Measurements from ENCODE around the gene MVD.

MVD gene

GRCh38 chr16:88700322-88700635, 37.4 kb upstream of the MVD start:
- H3K27me3 ChIP-seq (ENCODE audit: insufficient read depth, low read length), result peaks cover 8% of the 10 kb centered on the region; the same call in 1 of the 2 replicates
- no peak overlapping the region for H3K4me3 ChIP-seq (ENCODE audit: low read depth, low read length, poor library complexity, severe bottlenecking)
- TF ChIP-seq CTCF (IDR thresholded peaks at IDR 0.05; ENCODE audit: low read length), result no peak
- TF ChIP-seq EZH2 (IDR thresholded peaks at IDR 0.05; ENCODE audit: borderline replicate concordance, low read length), result no peak
- peaks cover 41% of the 10 kb centered on the region for H3K4me1 ChIP-seq (ENCODE audit: insufficient read depth, low read length, severe bottlenecking)
- no peaks in the 10 kb centered on the region for H3F3A ChIP-seq (ENCODE audit: insufficient read depth, low read length)
- H2AFZ ChIP-seq (ENCODE audit: low read length), result no peak overlapping the region
- H3K36me3 ChIP-seq (ENCODE audit: insufficient read depth, low read length), result peaks cover 7% of the 10 kb centered on the region; the same call in 1 of the 2 replicates
- H3K9me2 ChIP-seq (ENCODE audit: low read depth, low read length), result no peaks in the 10 kb centered on the region
- H3K27ac ChIP-seq (ENCODE audit: low read depth, low read length, poor library complexity, severe bottlenecking), result no peak overlapping the region
- H3K4me2 ChIP-seq (ENCODE audit: low read length), result no peak overlapping the region
- no peaks in the 10 kb centered on the region for H4K20me1 ChIP-seq (ENCODE audit: insufficient read depth, low read length)
- no peaks in the 10 kb centered on the region for H3K79me2 ChIP-seq (ENCODE audit: insufficient read depth, low read length)
- H3K9ac ChIP-seq (ENCODE audit: low read length), result no peak overlapping the region
- H3K9me3 ChIP-seq (ENCODE audit: low read length), result no peaks in the 10 kb centered on the region

GRCh38 chr16:88699180-88699579, 36.3 kb upstream of the MVD start:
- H3K9me2 ChIP-seq (ENCODE audit: low read depth, low read length), result no peaks in the 10 kb centered on the region
- H3K36me3 ChIP-seq (ENCODE audit: insufficient read depth, low read length), result peaks cover 7% of the 10 kb centered on the region; the same call in 1 of the 2 replicates
- no peaks in the 10 kb centered on the region for H3K9me3 ChIP-seq (ENCODE audit: low read length)
- no peak overlapping the region for H2AFZ ChIP-seq (ENCODE audit: low read length)
- no peak overlapping the region for H3K4me2 ChIP-seq (ENCODE audit: low read length)
- no peak overlapping the region for H3K9ac ChIP-seq (ENCODE audit: low read length)
- no peak overlapping the region for H3K4me3 ChIP-seq (ENCODE audit: low read depth, low read length, poor library complexity, severe bottlenecking)
- no peaks in the 10 kb centered on the region for H3K79me2 ChIP-seq (ENCODE audit: insufficient read depth, low read length)
- H3K27ac ChIP-seq (ENCODE audit: low read depth, low read length, poor library complexity, severe bottlenecking), result no peak overlapping the region
- H3K27me3 ChIP-seq (ENCODE audit: insufficient read depth, low read length), result peaks cover 8% of the 10 kb centered on the region; the same call in 1 of the 2 replicates
- no peaks in the 10 kb centered on the region for H3F3A ChIP-seq (ENCODE audit: insufficient read depth, low read length)
- peaks cover 30% of the 10 kb centered on the region for H3K4me1 ChIP-seq (ENCODE audit: insufficient read depth, low read length, severe bottlenecking)
- no peak for TF ChIP-seq CTCF (IDR thresholded peaks at IDR 0.05; ENCODE audit: low read length)
- no peak for TF ChIP-seq EZH2 (IDR thresholded peaks at IDR 0.05; ENCODE audit: borderline replicate concordance, low read length)
- H4K20me1 ChIP-seq (ENCODE audit: insufficient read depth, low read length), result no peaks in the 10 kb centered on the region

- H4K20me1 ChIP-seq (ENCODE audit: insufficient read depth, low read length), result no peaks in the 10 kb centered on the region
- no peak overlapping the region for H2AFZ ChIP-seq (ENCODE audit: low read length)
- H3F3A ChIP-seq (ENCODE audit: insufficient read depth, low read length), result no peaks in the 10 kb centered on the region
- peaks cover 25% of the 10 kb centered on the region for H3K4me1 ChIP-seq (ENCODE audit: insufficient read depth, low read length, severe bottlenecking)
- no peaks in the 10 kb centered on the region for H3K9me2 ChIP-seq (ENCODE audit: low read depth, low read length)
- peaks cover 7% of the 10 kb centered on the region; the same call in 1 of the 2 replicates for H3K36me3 ChIP-seq (ENCODE audit: insufficient read depth, low read length)
- no peak overlapping the region for H3K9ac ChIP-seq (ENCODE audit: low read length)
- no peaks in the 10 kb centered on the region for H3K79me2 ChIP-seq (ENCODE audit: insufficient read depth, low read length)
- no peak overlapping the region for H3K27ac ChIP-seq (ENCODE audit: low read depth, low read length, poor library complexity, severe bottlenecking)
- H3K9me3 ChIP-seq (ENCODE audit: low read length), result no peaks in the 10 kb centered on the region
- H3K27me3 ChIP-seq (ENCODE audit: insufficient read depth, low read length), result peaks cover 8% of the 10 kb centered on the region; the same call in 1 of the 2 replicates
- TF ChIP-seq EZH2 (IDR thresholded peaks at IDR 0.05; ENCODE audit: borderline replicate concordance, low read length), result no peak
- no peak for TF ChIP-seq CTCF (IDR thresholded peaks at IDR 0.05; ENCODE audit: low read length)
- H3K4me3 ChIP-seq (ENCODE audit: low read depth, low read length, poor library complexity, severe bottlenecking), result no peak overlapping the region
- H3K4me2 ChIP-seq (ENCODE audit: low read length), result no peak overlapping the region
These were observed 35.8 kb upstream of the MVD start for GRCh38 chr16:88698646-88699045.

Measured in OCI-LY1 (cell line).